PC-3 (cell line): ENCODE results near the gene GAB1. TPM values are rescaled to one million over a fixed set of nuclear protein-coding genes. Genes with fewer than 3 reads are reported as not detected.

Experiments used
- ATAC-seq: fragments of 200-7000 bp; cut with Tn5 transposase; 2 replicates; pipeline ENCODE4 v1.9.1; 2020; ENCODE audit warnings: mild to moderate bottlenecking, moderate library complexity
- BruUV-seq: library from RNA; stranded (reverse); fragments of 400-500 nt; replicated peaks from 2 replicates; lab custom pipeline; 2021; lab: Mats Ljungman, UMichigan
- CTCF ChIA-PET: fragments of 300-600 bp; sonication (Branson Sonifier 250); formaldehyde crosslinking; loops from one replicate; lab custom pipeline; 2022; ENCODE audit warnings: antibody characterized with exemption; lab: Charles Lee
- POLR2A ChIA-PET: fragments of 300-600 bp; sonication (Branson Sonifier 250); formaldehyde crosslinking; loops from one replicate; lab custom pipeline; 2022; ENCODE audit warnings: antibody characterized with exemption; ENCODE audit not compliant: unreplicated experiment; lab: Charles Lee
- DNase-seq: peaks from one replicate; pipeline ENCODE4 v3.0.0-alpha.2; 2015
- H2AFZ ChIP-seq: fragments of 300-600 bp; sonication (generic); 2 replicates; pipeline ENCODE4 v1.6.0; 2016; ENCODE audit warnings: antibody characterized with exemption, low read length
- H3F3A ChIP-seq: fragments of 300-600 bp; sonication (generic); one replicate; pipeline ENCODE4 v1.6.0; 2017; ENCODE audit warnings: antibody characterized with exemption, low read length, control low read depth, mild to moderate bottlenecking; ENCODE audit not compliant: unreplicated experiment
- H3K27ac ChIP-seq: fragments of 300-600 bp; sonication (generic); 2 replicates; pipeline ENCODE4 v1.5.1; 2016; ENCODE audit warnings: mild to moderate bottlenecking, low read length
- H3K27me3 ChIP-seq: fragments of 300-600 bp; sonication (generic); 2 replicates; pipeline ENCODE4 v1.6.1; 2016; ENCODE audit warnings: low read length, mixed read lengths
- H3K36me3 ChIP-seq: fragments of 300-600 bp; sonication (generic); 2 replicates; pipeline ENCODE4 v1.6.1; 2016; ENCODE audit warnings: low read depth, mixed run types, low read length, mixed read lengths
- H3K4me1 ChIP-seq: fragments of 300-600 bp; sonication (generic); 2 replicates; pipeline ENCODE4 v1.5.1; 2016; ENCODE audit warnings: low read length; ENCODE audit not compliant: insufficient read depth
- H3K4me2 ChIP-seq: fragments of 300-600 bp; sonication (generic); 2 replicates; pipeline ENCODE4 v1.6.0; 2016; ENCODE audit warnings: low read length
- H3K4me3 ChIP-seq: fragments of 300-600 bp; sonication (generic); 2 replicates; pipeline ENCODE4 v1.5.1; 2016; ENCODE audit warnings: mild to moderate bottlenecking, low read length, mixed read lengths
- H3K79me2 ChIP-seq: fragments of 300-600 bp; sonication (generic); 2 replicates; pipeline ENCODE4 v1.6.1; 2017; ENCODE audit warnings: low read length, mixed read lengths
- H3K9ac ChIP-seq: fragments of 300-600 bp; sonication (generic); 2 replicates; pipeline ENCODE4 v1.6.0; 2016; ENCODE audit warnings: mild to moderate bottlenecking, low read length
- H3K9me2 ChIP-seq: fragments of 300-600 bp; sonication (generic); replicated peaks from 2 replicates; pipeline ENCODE4 v1.6.1; 2016; ENCODE audit warnings: mixed run types, low read length, mixed read lengths
- H3K9me3 ChIP-seq: fragments of 300-600 bp; sonication (generic); 2 replicates; pipeline ENCODE4 v1.6.1; 2016; ENCODE audit warnings: low read length, mixed read lengths
- H4K20me1 ChIP-seq: fragments of 300-600 bp; sonication (generic); 2 replicates; pipeline ENCODE4 v1.6.1; 2016; ENCODE audit warnings: low read length, mixed read lengths
- EZH2 ChIP-seq: fragments of 300-600 bp; sonication (generic); IDR thresholded peaks from one replicate; pipeline ENCODE4 v1.6.1; 2017; ENCODE audit warnings: antibody characterized with exemption, mild to moderate bottlenecking, low read length; ENCODE audit not compliant: unreplicated experiment
- EZH2phosphoT487 ChIP-seq: fragments of 300-600 bp; sonication (generic); IDR thresholded peaks from 2 replicates; pipeline ENCODE4 v1.6.1; 2018; ENCODE audit warnings: mild to moderate bottlenecking, antibody characterized with exemption, low read length, borderline replicate concordance
- intact Hi-C: fragments of 100-400 bp; cut with micrococcal nuclease; formaldehyde crosslinking; loops from 2 replicates; pipeline ENCODE4 v1.9.0; 2023
- total RNA-seq: library from RNA; depleted of rRNA; stranded (reverse); fragments of >200 nt; gene quantifications from 2 replicates; pipeline ENCODE4 v1.2.3, GENCODE V29; 2014
- TF ChIP-seq, protein P1 (sequence below): fragments of 300-600 bp; sonication (generic); conservative IDR thresholded peaks from 2 replicates; pipeline ENCODE4 v1.5.1; 2017; ENCODE audit warnings: antibody characterized with exemption, low read depth, mild to moderate bottlenecking, low read length

GAB1 gene
- total RNA-seq, 1 experiment from 2014 or later: 4.9 TPM

DNA sequence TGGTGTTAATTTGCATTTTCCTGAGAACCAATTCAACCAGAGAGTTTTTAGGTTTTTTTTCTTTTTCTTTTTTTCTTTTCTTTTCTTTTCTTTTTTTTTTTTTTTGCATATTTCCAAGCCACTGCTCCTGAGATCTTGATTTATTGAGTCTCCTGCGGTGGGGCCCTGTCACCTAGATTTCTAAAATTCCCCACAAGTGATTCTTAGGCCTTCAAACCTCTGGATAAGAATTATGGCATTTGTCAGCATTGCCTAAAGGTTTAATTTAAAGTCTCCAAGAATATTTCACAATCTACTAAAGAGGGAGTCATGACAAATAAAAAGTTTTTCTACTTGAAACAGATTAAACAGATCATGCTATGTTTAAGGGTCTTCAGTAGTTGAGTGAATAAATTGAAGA is 84.9 kb downstream of the GAB1 start:
- TF ChIP-seq EZH2phosphoT487: no peak
- no peak for TF ChIP-seq EZH2
- TF ChIP-seq, protein P1, sequence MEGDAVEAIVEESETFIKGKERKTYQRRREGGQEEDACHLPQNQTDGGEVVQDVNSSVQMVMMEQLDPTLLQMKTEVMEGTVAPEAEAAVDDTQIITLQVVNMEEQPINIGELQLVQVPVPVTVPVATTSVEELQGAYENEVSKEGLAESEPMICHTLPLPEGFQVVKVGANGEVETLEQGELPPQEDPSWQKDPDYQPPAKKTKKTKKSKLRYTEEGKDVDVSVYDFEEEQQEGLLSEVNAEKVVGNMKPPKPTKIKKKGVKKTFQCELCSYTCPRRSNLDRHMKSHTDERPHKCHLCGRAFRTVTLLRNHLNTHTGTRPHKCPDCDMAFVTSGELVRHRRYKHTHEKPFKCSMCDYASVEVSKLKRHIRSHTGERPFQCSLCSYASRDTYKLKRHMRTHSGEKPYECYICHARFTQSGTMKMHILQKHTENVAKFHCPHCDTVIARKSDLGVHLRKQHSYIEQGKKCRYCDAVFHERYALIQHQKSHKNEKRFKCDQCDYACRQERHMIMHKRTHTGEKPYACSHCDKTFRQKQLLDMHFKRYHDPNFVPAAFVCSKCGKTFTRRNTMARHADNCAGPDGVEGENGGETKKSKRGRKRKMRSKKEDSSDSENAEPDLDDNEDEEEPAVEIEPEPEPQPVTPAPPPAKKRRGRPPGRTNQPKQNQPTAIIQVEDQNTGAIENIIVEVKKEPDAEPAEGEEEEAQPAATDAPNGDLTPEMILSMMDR: no peak
- Histone ChIP-seq H3K9me2 (no peaks in the 10 kb centered on the region), H2AFZ (no peak overlapping the region), H3K27me3 (no peaks in the 10 kb centered on the region), H3K9me3 (no peaks in the 10 kb centered on the region), H3K4me1 (no peaks in the 10 kb centered on the region), H3K27ac (no peak overlapping the region), H3K36me3 (no peaks in the 10 kb centered on the region), H3F3A (no peaks in the 10 kb centered on the region), H3K4me2 (no peak overlapping the region), H3K4me3 (no peak overlapping the region), H3K79me2 (no peaks in the 10 kb centered on the region), H4K20me1 (no peaks in the 10 kb centered on the region), H3K9ac (no peak overlapping the region)
- ChIA-PET POLR2A (no interaction called here), CTCF (no interaction called here)
- no peak for ATAC-seq
- no TSS peak for BruUV-seq
- no peak for DNase-seq
- intact Hi-C loops: no loop called here

DNA sequence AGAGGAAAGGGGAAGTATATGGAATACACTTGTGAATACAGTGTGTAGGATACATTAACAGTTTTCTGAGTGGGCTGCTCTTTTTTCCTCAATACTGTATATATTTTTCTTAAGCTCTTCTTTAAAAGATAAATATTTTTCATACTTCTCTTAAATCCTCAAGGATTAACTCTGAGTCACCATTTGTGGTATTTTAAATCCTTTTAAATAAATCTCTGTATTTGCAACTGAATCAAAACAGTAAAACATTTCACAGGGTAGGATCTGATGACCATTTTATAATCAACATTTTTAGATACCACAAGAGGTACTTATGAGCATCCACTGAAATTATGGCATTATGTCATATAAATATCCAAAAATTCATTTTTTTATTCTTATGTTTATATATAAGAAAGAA is 87.6 kb downstream of the GAB1 start:
- DNase-seq (no peak), ATAC-seq (peak; percentile 35; the same call in 1 of the 2 replicates)
- POLR2A ChIA-PET: interaction anchor here (0.5 kb wide), 1 partner anchor 24 kb away, joined by 4 read pairs; no protein-coding TSS in a partner anchor

More for the DNA sequence above, 87.6 kb downstream of the GAB1 start:
- H3K4me3 ChIP-seq: no peak overlapping the region
- H4K20me1 ChIP-seq: no peaks in the 10 kb centered on the region
- intact Hi-C loops: no loop called here
- TF ChIP-seq, protein P1: no peak
- TF ChIP-seq EZH2phosphoT487 (no peak), EZH2 (no peak)
- CTCF ChIA-PET: interaction anchor here (0.7 kb wide), 1 partner anchor 32 kb away, joined by 4 read pairs; no protein-coding TSS in a partner anchor
- no peak overlapping the region for H3K9ac ChIP-seq
- H3F3A ChIP-seq: no peaks in the 10 kb centered on the region
- H3K4me2 ChIP-seq: no peak overlapping the region
- no peaks in the 10 kb centered on the region for H3K36me3 ChIP-seq
- H3K27me3 ChIP-seq: no peaks in the 10 kb centered on the region
- no peak overlapping the region for H3K27ac ChIP-seq
- BruUV-seq: no TSS peak
- no peak overlapping the region for H2AFZ ChIP-seq
- no peaks in the 10 kb centered on the region for H3K9me2 ChIP-seq
- H3K9me3 ChIP-seq: no peaks in the 10 kb centered on the region
- H3K4me1 ChIP-seq: no peaks in the 10 kb centered on the region
- H3K79me2 ChIP-seq: no peaks in the 10 kb centered on the region
